Osteoblast (primary cell): ENCODE results near the gene ATG16L2. TPM values are rescaled to one million over a fixed set of nuclear protein-coding genes. Genes with fewer than 3 reads are reported as not detected.

Source experiments
- DNase-seq: peaks from one replicate; pipeline ENCODE4 v3.0.0; 2011; ENCODE audit warnings: low spot score, mixed read lengths; ENCODE audit not compliant: insufficient read length; ENCODE audit errors: missing footprints
- H2AFZ ChIP-seq: 2 replicates; pipeline ENCODE4 v1.6.0; 2011; ENCODE audit warnings: mild to moderate bottlenecking, low read length
- H3K27ac ChIP-seq: 2 replicates; pipeline ENCODE4 v1.5.1; 2011; ENCODE audit warnings: mild to moderate bottlenecking, low read depth, low read length, moderate library complexity
- H3K27me3 ChIP-seq: 2 replicates; pipeline ENCODE4 v1.6.0; 2012; ENCODE audit warnings: mild to moderate bottlenecking, control low read depth, inconsistent platforms, low read length, moderate library complexity; ENCODE audit not compliant: insufficient read depth
- H3K36me3 ChIP-seq: 2 replicates; pipeline ENCODE4 v1.5.1; 2011; ENCODE audit warnings: mild to moderate bottlenecking, low read length, control low read depth, moderate library complexity; ENCODE audit not compliant: insufficient read depth
- H3K4me1 ChIP-seq: 2 replicates; pipeline ENCODE4 v1.5.1; 2011; ENCODE audit warnings: mild to moderate bottlenecking, low read length, control low read depth, moderate library complexity; ENCODE audit not compliant: insufficient read depth
- H3K4me2 ChIP-seq: 2 replicates; pipeline ENCODE4 v1.6.0; 2011; ENCODE audit warnings: mild to moderate bottlenecking, low read length; ENCODE audit not compliant: insufficient read depth
- H3K4me3 ChIP-seq: fragments of 200-600 bp; sonication (generic); 3 replicates; pipeline ENCODE4 v1.5.1; 2012; ENCODE audit warnings: mild to moderate bottlenecking, low read length, inconsistent platforms; ENCODE audit not compliant: insufficient read depth
- H3K79me2 ChIP-seq: 2 replicates; pipeline ENCODE4 v1.6.0; 2012; ENCODE audit warnings: mild to moderate bottlenecking, low read length, control low read depth, inconsistent platforms; ENCODE audit not compliant: insufficient read depth
- H3K9me3 ChIP-seq: 2 replicates; pipeline ENCODE4 v1.5.1; 2011; ENCODE audit warnings: low read depth, low read length, control low read depth
- H4K20me1 ChIP-seq: 2 replicates; pipeline ENCODE4 v1.6.0; 2012; ENCODE audit warnings: mild to moderate bottlenecking, low read length, control low read depth; ENCODE audit not compliant: insufficient read depth
- total RNA-seq: library from RNA; depleted of rRNA; stranded (reverse); fragments of >200 nt; gene quantifications from 2 replicates; pipeline ENCODE4 v1.2.3, GENCODE V29; 2012
- TF ChIP-seq, protein P1 (sequence below): IDR thresholded peaks from 2 replicates; pipeline ENCODE4 v1.5.1; 2011; ENCODE audit warnings: mild to moderate bottlenecking, low read depth, low read length, moderate library complexity; ENCODE audit errors: extremely low read depth

The ATG16L2 gene
- total RNA-seq, 1 donor = 11.9 TPM

DNA sequence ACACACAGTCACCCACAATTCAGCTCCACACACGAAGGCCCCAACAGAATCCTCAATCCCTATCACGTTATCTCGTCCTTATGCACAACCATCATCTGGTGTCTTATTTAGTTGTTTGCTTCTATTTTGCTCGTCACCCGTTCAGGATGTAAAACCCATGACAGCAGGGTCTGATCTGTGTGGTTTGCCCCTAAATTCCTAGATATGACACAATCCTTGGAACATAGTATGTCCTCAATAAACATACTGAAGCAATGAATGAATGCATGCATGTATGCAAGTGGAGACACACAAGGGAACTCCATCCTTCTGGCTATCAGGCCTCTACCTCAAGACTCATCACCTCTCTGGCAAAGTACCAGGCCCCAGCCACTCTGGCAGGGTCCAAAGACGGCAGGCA lies 40.5 kb upstream of the ATG16L2 start:
- Histone ChIP-seq H3K4me3 (no peak overlapping the region), H3K9me3 (no peaks in the 10 kb centered on the region)
- TF ChIP-seq, protein P1, sequence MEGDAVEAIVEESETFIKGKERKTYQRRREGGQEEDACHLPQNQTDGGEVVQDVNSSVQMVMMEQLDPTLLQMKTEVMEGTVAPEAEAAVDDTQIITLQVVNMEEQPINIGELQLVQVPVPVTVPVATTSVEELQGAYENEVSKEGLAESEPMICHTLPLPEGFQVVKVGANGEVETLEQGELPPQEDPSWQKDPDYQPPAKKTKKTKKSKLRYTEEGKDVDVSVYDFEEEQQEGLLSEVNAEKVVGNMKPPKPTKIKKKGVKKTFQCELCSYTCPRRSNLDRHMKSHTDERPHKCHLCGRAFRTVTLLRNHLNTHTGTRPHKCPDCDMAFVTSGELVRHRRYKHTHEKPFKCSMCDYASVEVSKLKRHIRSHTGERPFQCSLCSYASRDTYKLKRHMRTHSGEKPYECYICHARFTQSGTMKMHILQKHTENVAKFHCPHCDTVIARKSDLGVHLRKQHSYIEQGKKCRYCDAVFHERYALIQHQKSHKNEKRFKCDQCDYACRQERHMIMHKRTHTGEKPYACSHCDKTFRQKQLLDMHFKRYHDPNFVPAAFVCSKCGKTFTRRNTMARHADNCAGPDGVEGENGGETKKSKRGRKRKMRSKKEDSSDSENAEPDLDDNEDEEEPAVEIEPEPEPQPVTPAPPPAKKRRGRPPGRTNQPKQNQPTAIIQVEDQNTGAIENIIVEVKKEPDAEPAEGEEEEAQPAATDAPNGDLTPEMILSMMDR = no peak

DNA sequence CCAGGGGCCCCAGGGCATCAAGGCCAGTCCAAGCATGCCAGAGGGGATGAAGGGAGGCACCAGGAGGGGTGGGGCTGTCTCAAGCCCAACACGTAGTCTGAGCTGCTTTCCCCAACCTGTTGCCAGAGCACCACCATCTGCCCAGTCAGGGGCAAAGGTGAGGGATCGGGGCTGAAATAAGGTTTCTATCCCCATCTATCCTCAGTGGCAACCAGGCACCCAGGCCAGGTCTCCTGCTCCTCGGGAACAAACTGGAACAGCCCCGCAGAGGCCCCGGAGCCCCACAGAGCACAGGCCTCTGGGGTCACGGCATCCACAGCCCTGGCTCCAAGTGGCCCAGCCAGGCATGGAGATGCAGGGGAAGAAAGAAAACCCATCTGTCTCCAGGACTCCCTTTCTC lies 39.7 kb upstream of the ATG16L2 start:
- Histone ChIP-seq H4K20me1 (no peaks in the 10 kb centered on the region), H3K27me3 (no peaks in the 10 kb centered on the region), H3K27ac (no peak overlapping the region), H3K79me2 (no peaks in the 10 kb centered on the region), H3K9me3 (no peaks in the 10 kb centered on the region), H3K4me3 (no peak overlapping the region), H3K4me2 (no peak overlapping the region), H3K36me3 (no peaks in the 10 kb centered on the region), H3K4me1 (peaks cover 26% of the 10 kb centered on the region), H2AFZ (no peak overlapping the region)
- DNase-seq = peak; percentile 73
- TF ChIP-seq, protein P1 = no peak

More for the DNA sequence above, 40.5 kb upstream of the ATG16L2 start:
- peak; percentile 88 for DNase-seq
- no peaks in the 10 kb centered on the region for H4K20me1 ChIP-seq
- peak overlapping the region; percentile 20 for H3K4me2 ChIP-seq
- H3K36me3 ChIP-seq = no peaks in the 10 kb centered on the region
- no peak overlapping the region for H2AFZ ChIP-seq
- H3K27ac ChIP-seq = peak overlapping the region; percentile 71
- H3K4me1 ChIP-seq = peaks cover 26% of the 10 kb centered on the region
- H3K79me2 ChIP-seq = no peaks in the 10 kb centered on the region
- no peaks in the 10 kb centered on the region for H3K27me3 ChIP-seq

DNA sequence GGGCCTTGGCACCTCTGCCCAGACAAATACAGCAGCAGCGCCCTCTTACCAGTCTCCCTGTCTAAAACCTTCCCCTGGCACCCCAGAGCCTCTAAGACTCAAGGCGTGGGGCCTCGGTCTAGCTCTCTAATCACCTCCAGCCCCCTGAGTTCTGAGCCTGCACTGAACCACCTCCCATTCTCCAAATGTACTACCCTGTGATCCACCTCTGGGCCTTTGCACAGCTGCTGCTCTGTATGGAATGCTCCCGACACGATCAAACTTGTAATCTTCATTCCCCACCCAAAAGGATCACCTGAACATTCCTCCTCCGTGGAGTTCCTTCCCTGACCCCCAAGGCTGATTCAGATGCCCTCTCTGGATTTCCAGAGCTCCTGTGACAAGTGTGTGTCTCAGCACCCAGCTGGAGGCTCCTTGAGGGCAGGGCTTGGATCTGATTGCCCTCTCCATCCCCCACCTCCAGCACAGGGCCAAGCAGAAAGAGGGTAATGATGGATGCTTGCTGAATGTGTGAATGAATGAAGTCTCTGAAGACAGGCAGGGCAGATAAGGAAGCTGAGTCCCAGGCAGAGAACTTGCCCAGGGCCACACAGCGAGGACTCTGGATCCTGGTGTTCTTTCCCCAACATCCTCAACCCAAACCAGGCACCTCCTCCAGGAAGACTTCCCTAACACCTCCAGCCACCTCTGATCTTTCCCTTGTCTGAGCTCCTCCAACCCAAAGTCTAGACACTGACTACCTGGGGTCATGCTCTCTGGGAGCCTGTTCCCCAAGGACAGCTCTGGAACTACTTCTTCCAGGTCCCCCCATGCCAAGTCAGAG lies 38.7 kb upstream of the ATG16L2 start:
- Histone ChIP-seq H2AFZ (no peak overlapping the region), H3K4me1 (peaks cover 26% of the 10 kb centered on the region), H3K4me2 (no peak overlapping the region), H3K36me3 (no peaks in the 10 kb centered on the region), H3K27ac (no peak overlapping the region), H3K27me3 (peaks cover 7% of the 10 kb centered on the region), H3K9me3 (no peaks in the 10 kb centered on the region), H3K4me3 (no peak overlapping the region), H4K20me1 (no peaks in the 10 kb centered on the region), H3K79me2 (no peaks in the 10 kb centered on the region)
- DNase-seq = peak; percentile 66
- TF ChIP-seq, protein P1 = no peak

DNA sequence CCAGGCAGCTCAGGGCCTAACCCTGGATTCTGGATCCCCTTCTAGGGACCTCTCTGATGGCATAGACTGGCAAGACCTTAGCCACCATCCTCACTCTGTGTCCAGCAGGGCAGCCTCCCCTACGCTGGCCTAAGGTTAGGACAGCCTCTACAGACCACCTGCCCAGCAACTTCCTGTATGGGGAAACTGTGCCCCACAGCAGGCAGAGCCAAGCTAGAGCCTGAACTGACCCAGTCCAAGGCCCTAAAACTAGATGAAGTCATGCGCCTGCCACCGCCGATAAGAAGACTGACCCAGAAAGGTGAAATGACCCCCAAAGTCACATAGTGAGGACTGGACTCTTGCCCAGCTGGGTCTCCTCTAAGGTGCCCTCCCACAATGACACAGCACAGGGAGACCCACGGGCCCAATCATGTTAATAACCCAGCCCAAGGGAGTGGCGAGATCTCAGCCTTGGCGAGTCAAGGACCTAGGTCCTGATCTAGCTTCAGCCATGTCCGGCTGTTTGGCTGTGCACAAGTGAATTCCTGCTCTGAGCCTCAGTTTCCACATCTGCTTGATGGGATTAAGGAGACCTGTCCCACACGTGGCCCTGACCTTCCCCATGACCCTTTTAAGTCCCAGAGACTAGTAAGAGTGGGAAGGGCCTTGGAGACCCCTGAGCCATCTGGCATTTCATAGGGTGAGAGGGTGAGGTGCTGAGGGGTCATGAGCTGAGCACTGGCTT lies 37.9 kb upstream of the ATG16L2 start:
- H3K27me3 ChIP-seq = peaks cover 13% of the 10 kb centered on the region
- TF ChIP-seq, protein P1 = no peak
- H3K9me3 ChIP-seq = no peaks in the 10 kb centered on the region
- H4K20me1 ChIP-seq = no peaks in the 10 kb centered on the region
- no peaks in the 10 kb centered on the region for H3K36me3 ChIP-seq
- no peak overlapping the region for H3K4me2 ChIP-seq
- H2AFZ ChIP-seq = no peak overlapping the region
- no peaks in the 10 kb centered on the region for H3K79me2 ChIP-seq
- H3K27ac ChIP-seq = no peak overlapping the region
- DNase-seq = peak; percentile 32
- H3K4me1 ChIP-seq = peaks cover 24% of the 10 kb centered on the region
- H3K4me3 ChIP-seq = no peak overlapping the region
